HG02943 (cell line): ENCODE measurements around the gene SF3A1.
A peak's percentile ranks its signal among the peaks of the same experiment; 100 is the strongest.
"Not testable (repeated sequence)": the region's sequence is repeated elsewhere in the genome, so short reads cannot be mapped to it uniquely, and the experiment has no call there.

Source experiments
- ATAC-seq: cut with Tn5 transposase; IDR thresholded peaks from one replicate; pipeline ENCODE4 v1.9.1; 2021; ENCODE audit warnings: mild to moderate bottlenecking, low read depth, moderate library complexity; ENCODE audit not compliant: unreplicated experiment

SF3A1 gene

DNA sequence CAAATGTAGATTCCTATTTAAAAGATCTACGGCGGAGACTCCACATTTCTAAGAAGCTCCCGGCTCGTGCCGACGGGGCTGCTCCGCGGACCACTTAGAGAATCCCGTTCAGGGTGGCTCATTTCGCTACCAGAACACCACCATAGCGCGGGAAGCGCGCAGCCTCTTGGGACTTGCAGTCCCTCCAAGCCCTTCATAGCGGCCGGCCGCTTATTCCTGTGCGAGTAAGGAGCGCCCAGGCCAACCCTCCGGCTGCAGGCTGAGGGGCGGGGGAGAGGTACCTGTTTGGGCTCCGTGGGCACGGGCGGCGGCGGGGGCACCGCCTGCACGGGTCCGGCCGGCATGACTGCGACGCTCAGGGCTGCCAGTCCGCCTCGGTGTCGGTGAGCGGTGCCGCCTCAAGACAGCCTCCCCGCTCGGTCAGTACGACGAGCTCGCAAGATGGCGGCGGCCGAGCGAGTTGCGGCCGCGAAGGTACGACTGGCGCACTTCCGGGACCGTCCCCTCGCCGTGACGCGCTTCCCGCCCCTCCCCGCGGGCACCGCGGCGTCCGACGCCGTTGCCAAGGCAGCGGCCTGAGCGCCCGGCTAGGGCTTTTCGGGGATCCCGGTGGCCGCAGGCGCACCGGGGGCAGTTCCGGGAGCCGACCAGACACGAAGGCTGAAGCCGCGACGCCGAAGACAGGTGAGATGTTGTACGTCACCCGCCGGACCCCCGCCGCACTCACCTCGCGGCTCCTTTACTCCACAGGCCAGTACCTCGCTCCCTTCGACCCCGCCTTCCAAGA is at the start of gene SF3A1, which contains the start of gene CCDC157:
SF3A1 (minus strand) TSS at position 446 of the 787 bp plus-strand sequence; CDS start at position 344, 102 bp downstream.
CCDC157 (plus strand) TSS at position 559 of the 787 bp plus-strand sequence. CDS start 8,994 bp downstream, outside the sequence.
- peak; percentile 88 for ATAC-seq

DNA sequence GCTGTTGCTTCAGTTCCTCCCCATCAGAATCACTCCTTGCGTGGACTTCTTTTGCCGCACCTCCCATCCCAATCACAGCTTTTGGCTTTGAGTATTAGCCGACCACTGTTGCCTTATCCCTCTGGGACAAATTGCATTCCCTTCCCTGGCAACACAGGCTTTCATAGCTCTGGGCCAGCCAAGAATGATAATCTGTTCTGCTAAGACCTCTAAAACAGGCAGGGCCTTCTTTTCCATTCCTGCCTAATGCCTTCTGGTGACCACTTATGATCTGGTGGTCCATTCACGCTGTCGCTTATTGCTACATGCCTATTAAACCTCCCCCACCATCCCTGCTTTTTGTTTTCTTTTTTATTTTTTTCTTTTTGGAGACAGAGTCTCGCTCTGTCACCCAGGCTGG is 49.7 kb upstream of the SF3A1 start:
- ATAC-seq, result no peak

GRCh38 chr22:30405731-30406130 is 49.0 kb upstream of the SF3A1 start:
- ATAC-seq, result no peak

- ATAC-seq, result no peak
Measured at GRCh38 chr22:30404307-30404706, 47.6 kb upstream of the SF3A1 start.

DNA sequence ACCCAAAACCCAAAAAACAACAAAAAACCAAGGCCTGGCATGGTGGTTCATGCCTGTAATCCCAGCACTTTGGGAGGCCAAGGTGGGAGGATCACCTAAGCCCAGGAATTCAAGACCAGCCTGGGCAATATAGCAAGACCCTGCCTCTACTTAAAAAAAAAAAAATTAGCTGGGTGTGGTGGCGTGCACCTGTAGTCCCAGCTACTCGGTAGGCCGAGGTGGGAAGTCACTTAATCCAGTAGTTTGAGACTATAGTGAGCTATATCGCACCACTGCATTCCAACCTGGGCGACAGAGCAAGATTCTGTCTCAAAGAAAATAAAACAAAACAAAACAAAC is 46.0 kb upstream of the SF3A1 start:
- not testable (repeated sequence) for ATAC-seq

DNA sequence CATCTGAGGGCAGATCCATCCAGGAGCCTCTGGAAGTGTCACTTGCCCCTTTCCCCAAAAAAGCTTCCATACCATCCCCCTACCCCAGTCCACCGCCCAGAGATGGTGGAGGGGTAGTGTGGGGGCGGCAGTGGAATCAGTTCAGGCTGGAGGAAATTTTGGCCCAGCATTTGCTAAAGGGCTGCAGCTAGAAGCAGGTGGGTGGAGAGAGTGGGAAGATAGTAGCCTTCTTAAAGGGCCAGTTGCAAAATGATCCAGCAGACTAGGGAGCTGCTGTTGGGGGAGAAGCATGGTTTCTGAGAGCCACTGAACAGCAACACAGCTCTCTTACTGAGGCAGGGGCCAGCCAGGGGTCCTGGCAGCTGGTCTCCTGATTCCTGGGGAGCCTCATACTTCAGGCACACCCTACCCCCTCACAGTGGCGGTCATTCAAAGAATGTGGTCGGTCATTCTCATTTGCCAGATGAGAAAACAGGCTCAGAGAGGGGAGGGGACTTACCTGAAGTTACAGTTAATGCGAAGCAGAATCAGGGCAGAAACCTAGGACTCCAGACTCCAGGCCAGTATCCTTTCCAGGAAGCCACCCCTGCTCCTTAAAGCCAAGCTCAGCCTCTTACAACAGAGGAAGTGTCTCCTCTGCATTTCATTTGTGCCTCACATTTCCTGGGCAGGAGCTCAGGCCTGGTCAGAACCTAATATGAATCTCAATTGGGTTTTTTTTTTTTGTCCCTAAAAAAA is 45.5 kb upstream of the SF3A1 start:
- no peak for ATAC-seq

GRCh38 chr22:30401024-30401423 is 44.3 kb upstream of the SF3A1 start:
- not testable (repeated sequence) for ATAC-seq

DNA sequence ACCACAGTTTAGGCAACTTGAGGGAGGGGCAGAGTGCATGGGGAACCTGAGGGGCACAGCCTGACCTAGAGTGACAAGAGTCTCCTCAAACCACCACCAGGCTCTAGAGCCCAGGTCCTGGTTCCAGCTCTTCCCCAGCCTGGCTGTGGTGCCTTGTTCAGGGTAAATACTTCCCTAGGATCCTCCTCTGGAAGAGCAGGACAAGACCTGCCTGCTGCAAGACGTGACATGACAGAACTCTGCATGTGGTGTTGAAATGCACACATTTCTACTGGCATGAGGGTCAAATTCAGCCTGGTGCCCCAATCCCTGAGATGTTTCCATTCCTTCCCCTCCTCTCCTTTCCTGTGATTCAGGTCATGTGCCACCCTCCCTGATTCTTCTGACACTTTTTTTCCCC is 43.5 kb upstream of the SF3A1 start:
- no peak for ATAC-seq

DNA sequence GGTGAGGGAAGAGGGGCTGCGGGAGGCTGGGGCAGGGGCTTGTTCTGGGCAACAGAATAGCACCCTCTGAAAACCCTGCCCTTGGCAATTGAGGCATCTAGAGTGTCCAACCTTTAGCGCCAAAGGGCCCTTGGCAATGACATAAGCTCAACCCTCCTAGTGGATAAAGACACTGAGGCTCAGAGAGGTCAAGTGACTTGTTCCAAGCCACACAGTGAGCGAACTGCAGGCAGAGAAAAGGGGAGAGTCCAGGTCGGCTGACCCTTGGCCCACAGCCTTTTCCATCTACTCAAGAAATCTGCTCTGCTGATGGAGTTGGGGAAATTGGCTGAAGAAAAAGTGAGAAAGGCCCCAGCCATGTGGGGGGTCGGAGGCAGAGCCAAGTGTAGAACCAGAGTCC is 43.0 kb upstream of the SF3A1 start:
- no peak for ATAC-seq

DNA sequence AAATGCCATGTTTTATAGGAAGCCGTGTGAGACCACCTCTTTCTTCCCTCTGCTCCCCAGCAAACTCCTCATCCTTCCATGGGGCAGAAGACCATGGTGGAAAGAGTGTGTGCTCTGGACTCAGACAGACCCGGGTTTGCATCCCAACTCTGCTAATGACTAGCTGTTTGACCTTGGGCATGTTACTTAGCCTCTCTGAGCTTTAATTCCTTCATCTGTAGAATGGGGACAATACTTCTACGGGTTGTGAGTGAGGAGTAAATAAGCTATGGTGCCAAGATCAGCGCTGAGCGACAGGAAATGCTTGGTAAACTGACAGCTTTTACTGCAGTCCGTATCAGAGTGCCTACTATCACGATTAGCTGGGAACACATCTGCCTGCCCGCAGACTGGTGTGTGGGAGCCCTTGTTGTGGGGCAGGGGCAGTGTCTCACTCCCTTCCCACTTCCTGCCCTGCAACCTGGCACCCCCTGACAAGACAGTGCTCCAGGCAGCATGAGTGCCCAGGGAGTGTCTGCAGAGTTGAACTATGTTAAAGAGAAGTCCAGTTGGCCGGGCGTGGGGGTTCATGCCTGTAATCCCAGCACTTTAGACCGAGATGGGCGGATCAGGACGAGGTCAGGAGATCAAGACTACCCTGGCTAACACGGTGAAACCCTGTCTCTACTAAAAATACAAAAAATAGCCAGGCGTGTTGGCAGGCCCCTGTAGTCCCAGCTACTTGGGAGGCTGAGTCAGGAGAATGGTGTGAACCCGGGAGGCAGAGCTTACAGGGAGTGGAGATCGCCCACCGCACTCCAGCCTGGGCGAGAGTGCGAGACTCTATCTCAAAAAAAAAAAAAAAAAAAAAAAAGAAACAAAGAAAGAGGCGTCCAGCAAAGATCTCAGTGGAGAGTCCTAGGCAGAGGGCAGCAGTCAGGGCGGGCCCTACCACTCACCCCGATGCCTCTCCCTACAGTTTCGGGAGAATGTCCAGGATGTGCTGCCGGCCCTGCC is 42.3 kb upstream of the SF3A1 start:
- ATAC-seq, result no peak

- no peak for ATAC-seq
Measured at GRCh38 chr22:30397656-30398635, 41.3 kb upstream of the SF3A1 start.

DNA sequence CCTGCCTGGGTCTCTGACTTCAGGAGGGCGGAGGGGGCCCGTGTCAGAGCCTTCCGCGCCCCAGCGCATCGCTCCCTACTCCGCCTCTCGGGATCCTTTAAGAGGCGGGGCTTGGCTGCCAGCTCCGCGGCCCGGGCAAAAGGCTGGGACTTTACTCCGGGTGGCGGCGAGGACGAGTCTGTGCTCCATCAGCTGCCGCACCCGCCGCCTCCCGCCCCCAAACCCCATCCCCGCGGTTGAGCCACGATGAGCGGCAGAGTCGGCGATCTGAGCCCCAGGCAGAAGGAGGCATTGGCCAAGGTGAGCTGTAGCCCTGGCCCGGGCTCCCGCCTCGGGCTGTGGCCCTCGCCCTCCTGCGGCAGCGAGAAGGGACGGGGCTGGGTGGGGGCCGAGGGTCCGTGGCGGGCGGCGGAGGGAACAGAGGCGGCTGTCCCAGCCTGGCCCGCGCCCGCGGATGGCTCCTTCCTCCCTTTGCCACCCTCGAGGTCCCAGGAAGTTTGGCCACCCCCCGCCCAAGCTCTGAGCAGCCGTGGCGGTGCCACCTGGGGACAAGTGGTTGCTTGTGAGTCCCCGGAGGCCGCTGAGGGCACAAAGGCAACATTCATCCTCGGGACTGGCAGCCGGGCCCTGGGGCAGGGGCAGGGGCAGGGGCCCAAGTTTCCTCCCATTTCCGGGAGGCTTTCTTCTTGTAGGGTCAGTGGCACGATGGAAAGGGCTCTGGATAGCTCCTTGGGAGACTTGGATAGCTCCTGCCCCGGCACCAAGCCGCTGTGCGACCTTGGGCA is 40.4 kb upstream of the SF3A1 start, which contains the start of gene SEC14L2:
SEC14L2 (plus strand) TSS at position 148 of the 785 bp plus-strand sequence; CDS start at position 247, 99 bp downstream.
- no peak for ATAC-seq

DNA sequence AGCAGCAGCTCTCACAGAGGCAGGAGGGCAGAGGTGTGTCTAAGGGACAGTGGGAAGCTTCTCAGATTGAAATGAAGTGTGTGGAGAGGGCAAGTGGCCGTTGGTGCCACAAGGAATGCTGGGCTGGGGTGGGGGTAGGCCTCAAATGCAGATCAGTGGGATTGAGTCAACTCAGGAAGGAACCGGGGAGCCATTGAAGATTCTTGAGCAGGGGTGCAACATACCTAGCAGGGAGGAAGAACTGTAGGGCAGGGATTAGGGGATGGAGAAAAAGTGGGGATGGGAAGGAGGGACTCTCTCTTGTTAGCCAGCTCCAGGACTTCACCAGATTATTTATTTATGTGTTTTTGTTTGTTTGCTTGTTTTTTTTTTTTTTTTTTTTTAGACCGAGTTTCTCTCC is 37.2 kb upstream of the SF3A1 start:
- ATAC-seq, result no peak

GRCh38 chr22:30393322-30393680 is 36.6 kb upstream of the SF3A1 start:
- ATAC-seq, result no peak

DNA sequence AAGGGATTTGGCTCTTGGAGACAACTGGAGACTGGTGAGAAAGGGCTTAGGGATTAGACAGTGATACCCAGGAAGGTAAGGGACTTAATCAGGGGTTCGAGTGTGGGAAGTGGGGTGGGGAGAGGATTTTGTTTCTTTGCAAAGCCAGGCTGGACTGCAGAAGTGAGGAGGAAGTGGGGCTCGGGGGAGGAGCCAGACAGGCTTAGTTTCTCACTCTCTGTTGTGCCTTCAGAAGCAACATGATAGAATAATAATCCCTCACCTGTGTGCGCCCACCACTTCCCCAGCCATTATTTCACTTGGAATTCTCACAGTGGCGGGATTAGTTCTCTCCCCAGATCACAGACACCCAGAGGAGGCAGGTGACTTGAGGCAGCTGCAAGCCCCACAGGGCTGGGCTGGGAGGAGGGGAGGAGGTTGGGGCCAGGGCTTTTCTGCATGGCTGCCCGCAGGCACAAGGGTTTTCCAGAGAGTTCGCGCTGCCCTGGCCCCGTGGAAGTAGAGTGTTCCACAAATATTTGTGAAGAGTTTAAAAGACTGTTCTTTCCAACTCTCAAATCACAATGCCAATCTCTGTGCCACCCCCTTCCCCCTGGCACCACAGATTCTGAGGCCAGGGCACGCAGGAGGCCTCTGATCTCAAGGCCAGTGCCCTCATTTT is 36.1 kb upstream of the SF3A1 start:
- no peak for ATAC-seq

DNA sequence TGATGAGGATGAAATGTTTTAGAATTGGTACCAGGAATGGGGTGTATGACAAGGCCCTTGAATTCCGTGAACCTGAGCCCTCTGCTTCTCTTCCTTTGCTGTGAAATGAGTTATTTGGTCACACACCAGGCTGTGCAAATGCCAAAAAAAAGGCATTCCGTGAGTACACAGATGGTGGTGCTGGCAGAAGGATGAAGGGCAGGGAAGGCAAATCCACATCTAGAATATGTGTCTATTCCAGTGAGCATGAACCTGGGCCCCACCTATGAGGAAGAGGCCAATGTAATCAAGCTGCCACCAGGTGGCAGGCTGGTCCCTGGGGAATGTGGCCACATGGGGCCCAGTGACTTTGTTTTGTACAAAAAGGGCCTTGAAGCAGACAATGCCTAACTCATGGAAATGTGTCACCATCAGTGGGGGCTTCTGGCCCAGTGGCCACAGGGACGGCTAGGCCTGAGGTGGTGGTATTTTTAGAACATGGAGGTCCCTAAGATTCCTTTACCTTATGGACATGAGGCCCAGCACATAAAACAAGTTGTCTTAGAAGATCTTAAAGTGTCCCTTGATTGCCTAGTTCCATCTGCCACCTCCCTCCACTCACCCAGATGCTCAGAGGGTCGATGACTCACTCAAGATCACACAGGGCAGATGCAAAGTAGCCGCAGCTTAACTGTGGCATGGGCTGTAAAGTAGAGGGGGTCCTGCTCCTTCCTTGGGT is 34.4 kb upstream of the SF3A1 start:
- ATAC-seq, result no peak
